ENCODE measurements around the gene OXA1L.
"Not testable (repeated sequence)": the region's sequence is repeated elsewhere in the genome, so short reads cannot be mapped to it uniquely, and the experiment has no call there.

The OXA1L gene

DNA sequence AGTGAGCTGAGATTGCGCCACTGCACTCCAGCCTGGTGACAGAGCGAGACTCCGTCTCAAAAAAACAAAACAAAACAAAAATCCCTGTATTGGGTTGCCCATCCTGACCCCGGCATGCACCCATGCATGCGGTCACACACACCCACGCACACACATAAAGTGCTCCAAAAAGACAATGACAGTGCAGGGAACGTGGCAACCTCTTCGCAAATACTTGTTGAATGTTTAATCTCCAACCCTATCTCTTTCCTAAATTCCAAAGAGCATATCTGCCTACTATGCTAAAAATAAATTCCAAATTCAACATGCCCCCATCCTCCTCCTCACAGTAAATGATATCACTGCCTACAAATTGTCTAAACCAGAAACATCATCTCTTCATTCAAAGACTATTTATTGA, 35.2 kb downstream of the OXA1L start:
- DNase-seq = no peak

DNA sequence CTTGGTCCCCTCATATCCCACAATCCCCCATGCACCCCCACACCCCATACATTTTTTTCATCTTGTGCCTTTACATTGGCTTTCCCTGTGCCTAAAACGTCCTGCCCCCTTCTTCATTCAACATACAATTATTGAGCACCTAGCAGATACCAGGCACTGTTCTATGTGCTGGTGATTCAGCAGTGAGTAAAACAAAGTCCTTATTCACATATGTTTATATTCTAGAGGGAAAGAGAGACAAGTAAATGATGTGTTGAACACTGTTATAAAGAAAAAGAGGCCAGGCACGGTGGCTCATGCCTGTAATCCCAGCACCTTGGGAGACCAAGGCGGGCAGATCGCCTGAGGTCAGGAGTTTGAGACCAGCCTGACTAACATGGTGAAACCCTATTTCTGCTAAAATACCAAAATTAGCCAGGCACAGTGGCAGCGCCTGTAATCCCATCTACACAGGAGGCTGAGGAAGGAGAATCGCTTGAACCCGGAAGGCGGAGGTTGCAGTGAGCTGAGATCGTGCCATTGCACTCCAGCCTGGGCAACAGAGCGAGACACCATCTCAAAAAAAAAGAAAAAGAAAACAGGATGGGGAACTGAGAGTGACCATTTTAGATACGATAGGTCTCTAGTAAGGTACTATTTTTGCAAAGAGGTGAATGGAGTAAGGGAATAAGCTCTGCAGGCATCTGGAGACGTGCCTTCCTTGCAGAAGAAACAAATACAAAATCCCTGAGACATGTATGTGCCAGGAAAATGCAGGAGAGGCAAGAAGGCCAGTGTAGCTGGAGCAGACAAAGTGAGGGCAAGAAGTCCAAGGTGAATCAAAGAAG, 36.6 kb downstream of the OXA1L start:
- no peak for DNase-seq

DNA sequence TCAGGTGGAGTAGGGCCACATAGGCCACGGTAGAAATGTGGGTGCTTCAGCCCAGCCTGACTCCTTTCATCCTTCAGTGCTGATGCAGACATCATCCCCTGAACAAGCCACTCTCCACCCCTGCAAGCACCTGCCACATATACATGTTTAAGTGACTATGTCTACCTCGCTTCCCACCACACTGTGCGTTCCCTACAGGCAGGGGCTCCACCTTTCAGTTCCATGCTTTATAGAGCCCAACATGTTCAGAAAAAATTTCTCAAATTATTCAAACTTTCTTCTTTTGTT, 37.1 kb downstream of the OXA1L start:
- DNase-seq = no peak

DNA sequence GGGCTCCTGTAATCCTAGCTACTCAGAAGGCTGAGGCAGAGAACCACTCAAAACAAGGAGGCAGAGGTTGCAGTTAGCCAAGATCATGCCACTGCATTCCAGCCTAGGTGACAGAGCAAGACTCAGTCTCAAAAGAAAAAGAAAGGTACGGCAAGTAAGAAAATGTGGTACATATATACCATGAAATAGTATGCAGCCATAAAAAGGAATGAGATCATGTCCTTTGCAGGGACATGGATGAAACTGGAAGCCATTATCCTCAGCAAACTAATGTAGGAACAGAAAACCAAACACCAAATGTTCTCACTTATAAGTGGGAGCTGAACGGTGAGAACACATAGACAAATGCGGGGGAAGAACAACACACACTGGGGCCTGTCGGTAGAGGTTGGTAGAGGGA, 38.7 kb downstream of the OXA1L start:
- DNase-seq = not testable (repeated sequence)

DNA sequence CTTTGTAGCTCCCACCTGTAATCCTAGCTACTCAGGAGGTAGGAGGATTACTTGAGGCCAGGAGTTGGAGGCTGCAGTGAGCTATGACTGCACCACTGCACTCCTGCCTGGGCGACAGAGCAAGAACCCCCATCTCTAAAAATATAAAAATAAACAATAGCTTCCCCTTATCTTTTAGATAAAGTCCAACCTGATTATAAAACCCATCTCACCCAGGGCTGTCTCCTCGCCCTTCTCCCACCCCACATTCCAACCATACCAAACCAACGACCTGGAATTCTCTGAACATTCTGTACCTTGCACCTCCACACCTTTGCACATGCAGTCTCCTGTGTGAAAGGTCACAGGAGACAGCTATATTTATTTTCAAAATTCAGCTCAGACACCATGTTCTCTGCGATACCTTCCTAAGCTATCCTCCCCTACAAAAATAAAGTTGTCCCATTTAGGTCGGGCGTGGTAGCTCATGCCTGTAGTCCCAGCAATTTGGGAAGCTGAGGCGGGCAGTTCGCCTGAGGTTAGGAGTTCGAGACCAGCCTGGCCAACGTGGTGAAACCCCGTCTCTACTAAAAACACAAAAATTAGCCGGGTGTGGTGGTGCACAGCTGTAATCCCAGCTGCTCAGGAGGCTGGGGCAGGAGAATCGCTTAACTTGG, 41.1 kb downstream of the OXA1L start:
- no peak for DNase-seq

DNA sequence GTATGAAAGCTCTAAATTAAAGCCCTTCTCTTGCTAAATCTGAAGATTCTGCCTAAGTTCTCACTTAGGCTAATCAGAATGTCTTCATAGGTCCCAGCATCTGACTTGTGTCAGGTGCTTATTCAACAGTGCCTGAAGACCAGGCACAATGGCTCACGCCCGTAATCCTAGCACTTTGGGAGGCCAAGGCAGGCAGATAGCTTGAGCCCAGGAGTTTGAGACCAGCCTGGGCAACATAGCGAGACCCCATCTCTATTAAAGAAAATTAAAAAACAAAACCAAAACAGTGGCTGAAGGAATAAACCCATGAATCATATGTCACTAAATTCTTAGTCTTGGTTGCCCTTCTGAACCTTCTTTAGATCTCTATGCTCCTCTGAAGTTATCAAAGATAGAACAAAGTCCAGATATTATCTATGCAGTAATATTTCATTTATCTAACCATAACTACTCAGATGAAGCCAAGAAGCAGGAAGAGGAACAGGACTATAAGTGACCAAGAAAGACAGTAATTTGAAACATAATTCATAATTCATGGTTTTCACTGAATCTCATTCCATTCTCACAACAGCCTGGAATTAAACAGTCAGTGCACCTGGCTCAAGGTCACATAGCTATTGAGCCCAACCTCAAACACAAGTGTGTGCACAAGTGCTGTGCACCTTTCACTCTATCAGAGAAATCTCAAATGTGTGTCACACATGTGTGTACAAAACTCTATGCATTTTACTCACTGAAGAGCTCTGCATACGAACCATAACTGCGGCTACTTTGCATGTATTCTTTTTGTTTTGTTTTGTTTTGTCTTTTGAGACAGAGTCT, 42.1 kb downstream of the OXA1L start:
- DNase-seq = no peak

DNA sequence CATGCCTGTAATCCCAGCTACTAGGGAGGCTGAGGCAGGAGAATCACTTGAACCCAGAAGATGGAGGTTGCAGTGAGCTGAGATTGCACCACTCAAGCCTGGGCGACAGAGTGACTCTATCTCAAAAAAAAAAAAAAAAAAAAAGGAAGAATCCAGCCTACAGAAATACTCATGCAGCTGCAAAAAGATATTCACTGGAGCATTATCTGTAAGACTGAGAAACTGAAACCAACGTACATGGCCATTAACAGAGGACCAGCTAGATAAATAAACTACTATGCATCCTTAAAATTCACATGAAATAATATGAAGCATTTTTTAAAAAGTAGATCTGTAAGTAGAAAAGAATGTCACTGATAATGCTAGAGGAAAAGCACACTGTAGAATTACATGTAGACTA, 45.2 kb downstream of the OXA1L start:
- DNase-seq = no peak

DNA sequence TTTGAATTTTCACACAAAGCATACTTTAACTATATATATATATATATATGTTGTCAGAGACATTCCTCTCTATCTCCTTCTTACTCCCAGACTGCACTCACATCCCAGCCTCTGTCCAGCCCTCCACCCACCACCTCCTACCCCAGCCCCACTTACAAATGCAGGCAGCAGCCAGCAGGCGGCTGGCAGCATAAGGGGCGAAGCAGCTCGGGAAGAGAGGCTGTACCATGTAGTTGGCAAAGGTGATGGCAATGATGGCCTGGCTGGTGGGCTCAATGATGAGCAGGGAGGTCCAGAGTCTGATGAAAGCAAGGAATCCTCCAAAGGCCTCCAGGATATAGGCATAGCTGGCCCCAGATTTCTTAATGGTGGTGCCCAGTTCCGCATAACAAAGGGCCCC, 46.3 kb downstream of the OXA1L start:
- no peak for DNase-seq

DNA sequence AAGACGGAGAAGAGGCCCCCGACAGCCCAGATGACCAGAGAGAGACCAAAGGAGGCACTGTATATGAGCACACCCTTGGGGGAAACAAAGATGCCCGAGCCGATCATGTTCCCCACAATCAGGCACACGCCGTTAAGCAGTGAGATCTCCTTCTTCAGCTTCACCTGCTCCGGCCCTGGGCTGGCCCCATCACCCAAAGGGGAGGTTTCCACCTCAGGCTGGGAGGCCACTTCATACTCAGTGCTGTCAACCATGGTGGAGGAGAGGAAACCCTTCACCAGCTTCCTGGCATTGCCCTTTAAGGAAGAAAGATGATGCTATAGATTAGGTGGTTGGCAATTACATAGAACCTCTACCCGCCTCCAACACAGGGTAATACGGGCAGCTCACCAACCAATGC, 46.7 kb downstream of the OXA1L start:
- no peak for DNase-seq

DNA sequence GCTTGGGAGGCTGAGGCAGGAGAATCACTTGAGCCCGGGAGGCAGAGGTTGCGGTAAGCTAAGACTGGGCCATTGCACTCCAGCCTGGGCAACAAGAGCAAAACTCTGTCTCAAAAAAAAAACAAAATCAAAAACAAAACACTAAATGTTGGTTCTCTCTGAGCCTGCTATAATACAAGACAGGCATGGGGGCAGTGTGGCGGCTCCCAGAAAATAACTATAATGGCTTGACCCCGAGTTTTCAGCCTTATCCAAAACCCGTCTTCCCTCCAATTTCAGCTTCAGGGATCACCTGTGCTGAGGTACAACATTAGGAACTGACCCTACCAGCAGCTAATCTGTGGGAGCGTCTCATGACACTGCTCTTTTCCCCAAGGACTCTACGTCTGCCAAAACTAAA, 47.9 kb downstream of the OXA1L start:
- DNase-seq = no peak

DNA sequence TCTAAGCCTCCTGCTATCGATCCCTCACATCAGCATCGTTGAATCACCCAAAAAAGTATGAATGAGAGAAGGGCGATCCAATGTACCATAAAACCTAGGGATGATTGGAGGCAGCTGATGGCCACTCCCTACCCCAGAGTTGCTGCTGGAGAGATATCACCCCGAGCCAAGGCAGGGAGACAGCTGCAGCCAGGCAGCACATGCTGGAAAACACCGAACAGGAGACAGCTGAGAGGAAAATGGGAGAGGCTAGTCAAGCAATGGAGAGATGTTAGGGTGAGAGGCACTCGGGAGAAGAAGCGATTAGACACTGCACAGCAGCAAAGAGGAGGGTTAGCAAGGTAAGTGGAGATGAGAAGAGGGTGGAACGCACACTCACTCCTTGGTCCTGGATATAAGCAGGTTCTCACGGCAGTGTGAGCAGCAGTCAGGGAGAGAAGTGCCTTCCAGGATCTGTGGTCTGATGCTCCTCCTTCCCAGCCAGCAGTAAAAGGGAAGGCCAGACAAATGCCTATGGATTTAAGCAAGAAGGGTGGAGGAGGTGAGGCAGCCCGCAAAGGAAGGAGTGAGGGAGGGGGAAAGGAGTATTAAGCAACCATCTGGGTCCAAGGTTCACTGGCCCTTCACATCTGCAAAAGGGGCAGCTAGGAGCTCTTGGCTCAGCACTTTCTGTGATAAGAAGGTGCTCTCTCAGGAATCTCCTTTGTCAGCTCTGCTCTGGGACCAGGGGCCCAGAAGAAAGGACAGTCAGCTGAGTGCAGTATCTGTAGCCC, 48.6 kb downstream of the OXA1L start, which contains the start of gene SLC7A7:
TSS of gene SLC7A7 (minus strand) at position 495 of the 773 bp plus-strand sequence. CDS start 2,037 bp downstream, outside the sequence.
- no peak for DNase-seq

DNA sequence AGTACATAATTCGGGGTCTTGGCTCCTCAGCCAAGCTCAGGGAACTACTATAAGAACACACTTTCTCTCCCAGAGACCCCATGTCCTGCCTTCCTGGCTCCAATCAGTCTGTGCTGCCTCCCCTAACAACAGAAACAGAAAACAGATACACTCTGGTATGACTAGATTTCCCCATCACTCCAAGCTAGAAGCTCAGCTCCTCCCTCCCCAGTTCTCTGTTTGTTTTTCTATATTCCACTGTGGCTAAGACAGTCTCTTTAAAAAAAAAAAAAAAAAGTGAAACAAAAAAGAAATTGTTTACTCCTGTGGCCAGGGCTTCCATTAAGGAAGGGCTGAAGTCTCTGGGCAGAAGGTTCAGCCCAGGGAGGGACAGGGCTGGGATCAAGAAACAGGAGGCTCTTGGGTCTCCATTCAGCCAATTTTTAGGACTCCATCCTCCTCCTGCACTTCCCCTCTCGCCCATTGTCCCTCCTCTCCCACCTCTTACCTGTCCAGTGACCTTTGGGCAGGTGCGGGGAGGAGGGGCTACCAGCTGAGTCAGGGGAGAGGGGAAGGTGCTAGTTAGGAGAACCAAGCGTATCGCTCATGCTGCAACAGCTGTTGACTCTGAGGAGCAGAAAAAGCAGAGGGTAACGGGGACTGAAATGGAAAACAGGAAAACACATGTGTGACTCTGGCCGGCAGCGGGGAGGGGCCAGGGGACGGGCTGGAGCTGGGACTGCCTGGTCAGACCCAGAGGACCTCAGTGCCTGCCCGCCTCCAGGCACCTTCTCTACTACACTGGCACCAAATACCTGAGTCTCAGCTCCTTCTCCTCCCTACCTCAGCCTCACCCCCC, 52.9 kb downstream of the OXA1L start:
- DNase-seq = no peak

DNA sequence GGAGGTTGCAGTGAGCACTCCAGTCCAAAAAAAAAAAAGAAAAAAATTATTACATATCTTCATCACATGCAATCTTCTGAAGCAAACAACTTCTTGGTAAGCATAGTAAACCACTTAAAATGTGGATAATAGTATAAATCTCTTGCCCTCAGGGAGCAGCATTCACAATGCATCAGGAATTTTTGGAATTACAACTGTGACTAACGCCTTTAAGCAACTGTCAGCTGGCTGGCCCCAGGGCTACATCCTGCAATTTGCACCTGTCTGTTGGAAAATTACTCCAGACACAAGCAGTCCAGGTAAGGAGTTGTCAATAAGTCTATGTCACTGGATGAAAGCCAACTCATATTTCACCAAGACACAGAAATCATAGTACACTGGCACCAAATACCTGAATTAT, 54.2 kb downstream of the OXA1L start:
- DNase-seq = no peak

DNA sequence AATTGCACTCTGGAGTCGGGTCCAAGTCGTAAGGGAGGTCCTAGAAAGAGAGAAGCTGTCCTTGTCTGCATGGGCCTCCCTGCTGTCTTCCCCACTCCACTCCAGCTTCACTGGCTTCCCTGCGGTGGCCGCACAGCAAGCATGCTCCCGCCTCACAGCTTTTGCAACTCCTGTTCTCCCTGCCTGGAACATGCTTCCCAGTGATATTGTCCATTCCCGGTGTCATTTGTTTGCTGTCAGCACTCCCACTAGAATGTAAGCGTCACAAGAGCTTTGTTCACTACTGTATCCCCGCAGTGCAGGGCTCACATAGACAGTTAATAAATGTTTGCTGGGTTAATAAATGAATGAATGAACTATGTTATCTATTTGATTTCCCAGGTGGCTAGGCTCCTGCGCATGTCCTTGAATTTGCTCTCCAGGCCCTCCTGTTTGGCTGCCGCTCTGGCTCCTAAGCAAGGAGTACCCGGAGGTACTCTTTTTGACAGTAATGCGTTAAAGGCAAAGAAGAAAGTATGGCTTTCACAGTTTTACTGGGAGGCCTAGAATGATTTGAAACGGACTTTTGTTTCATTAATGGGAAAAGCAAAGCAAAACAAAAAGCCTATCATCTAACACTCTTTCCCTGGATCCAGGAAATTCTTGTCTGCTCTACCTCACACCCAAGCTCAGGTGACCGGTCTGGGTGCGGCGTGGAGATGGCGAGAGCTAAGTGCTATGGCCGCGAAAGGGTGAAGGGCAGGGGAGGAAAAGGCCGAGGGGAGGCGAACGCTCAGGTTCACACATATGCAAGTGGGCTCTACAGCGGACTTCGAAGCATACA, 54.9 kb downstream of the OXA1L start:
- no peak for DNase-seq

DNA sequence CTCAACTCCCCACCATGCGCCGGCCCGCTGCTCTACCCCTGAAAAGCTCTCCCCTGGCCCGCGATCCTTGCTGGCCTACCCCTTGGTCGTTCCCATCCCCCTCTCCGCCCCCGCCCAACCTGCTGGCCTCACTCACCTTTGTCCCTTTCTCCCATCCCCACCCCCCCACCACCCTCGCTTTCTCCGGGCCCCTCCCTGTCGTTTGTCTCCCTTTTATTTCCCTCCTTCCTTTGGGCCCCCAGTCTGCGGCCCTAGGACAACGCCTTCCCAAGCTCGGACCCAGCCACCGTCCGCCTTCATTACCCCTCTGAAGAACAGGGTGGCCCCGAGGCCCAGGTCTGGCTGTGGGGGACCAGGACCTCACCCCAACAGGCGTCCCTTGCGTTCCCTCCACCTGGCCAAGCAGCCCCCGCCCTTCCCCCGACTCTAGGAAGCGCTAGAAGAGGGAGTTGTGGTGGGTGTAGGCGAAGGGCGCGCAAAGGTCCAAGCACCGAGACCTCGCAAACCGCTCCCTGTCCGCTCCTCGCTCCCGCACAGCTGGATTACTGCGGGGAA, 55.6 kb downstream of the OXA1L start:
- no peak for DNase-seq
